ENCODE data around the gene LILRB5. TPM values are rescaled to one million over a fixed set of nuclear protein-coding genes. Genes with fewer than 3 reads are reported as not detected.

LILRB5 gene
- total and polyA plus RNA-seq, 9 of the 15 experiments (the other 6 are each of a cell fraction or from before 2014, with no cell fraction given), result not detected

- peak; percentile 62 to 81 for TF ChIP-seq MNT (conservative IDR thresholded peaks at IDR 0.05)
- TF ChIP-seq ZNF384 (IDR thresholded peaks at IDR 0.05; ENCODE audit: low read depth, low read length), result peak; percentile 30; the same call in 1 of the 2 replicates
- peak; percentile 44 for TF ChIP-seq ZFP36 (IDR thresholded peaks at IDR 0.05; ENCODE audit: low read depth, low read length, partially characterized antibody)
- peak; percentile 38; the same call in 1 of the 2 replicates for TF ChIP-seq SP1 (CRISPR knock-in tag; IDR thresholded peaks at IDR 0.05)
- no peak for TF ChIP-seq RAD51 (IDR thresholded peaks at IDR 0.05; ENCODE audit: borderline replicate concordance, low read depth)
- TF ChIP-seq NRF1 (conservative IDR thresholded peaks at IDR 0.05 in 1 of 2, IDR thresholded peaks at IDR 0.05 in 1 of 2), result peak; percentile 33 to 38; a peak in 1 of 4 replicates
- TF ChIP-seq ZNF639 (CRISPR knock-in tag; conservative IDR thresholded peaks at IDR 0.05 in 1 of 2, IDR thresholded peaks at IDR 0.05 in 1 of 2), result 0 out of 4 replicates have a peak, but pooled peaks of 1 of the 2 experiments have one; percentile 13
- peak; percentile 71; the same call in 1 of the 2 replicates for TF ChIP-seq MTA3 (IDR thresholded peaks at IDR 0.05; ENCODE audit: borderline replicate concordance)
- peak in 1 of 2 experiments; percentile 58; a peak in 2 of 4 replicates for TF ChIP-seq ARNT (IDR thresholded peaks at IDR 0.05)
- TF ChIP-seq SMARCA4 (IDR thresholded peaks at IDR 0.05), result peak; percentile 89
- no peak for TF ChIP-seq ZNF224 (CRISPR knock-in tag; IDR thresholded peaks at IDR 0.05)
- TF ChIP-seq ZKSCAN1 (IDR thresholded peaks at IDR 0.05; ENCODE audit: low read depth, low read length), result 0 out of 2 replicates have a peak, but pooled peaks have one; percentile 24
- TF ChIP-seq TSHZ1 (CRISPR knock-in tag; IDR thresholded peaks at IDR 0.05), result no peak
- TF ChIP-seq RERE (CRISPR knock-in tag; IDR thresholded peaks at IDR 0.05; ENCODE audit: borderline replicate concordance), result 0 out of 2 replicates have a peak, but pooled peaks have one; percentile 43
- no peak for TF ChIP-seq XRCC3 (IDR thresholded peaks at IDR 0.05)
These were observed 47.1 kb downstream of the LILRB5 start (continued) for GRCh38 chr19:54209811-54210494.
